OCI-M2 (cell line): ENCODE data around the gene CCDC171.
"Not testable (repeated sequence)": the region's sequence is repeated elsewhere in the genome, so short reads cannot be mapped to it uniquely, and the experiment has no call there.

ENCODE experiments used
- DNase-seq: peaks from one replicate; lab custom pipeline; 2025; ENCODE audit not compliant: unreplicated experiment; lab: John Stamatoyannopoulos, UW

Gene CCDC171

GRCh38 chr9:15553528-15553898 lies 670 bp downstream of the CCDC171 start:
- DNase-seq: no peak

GRCh38 chr9:15570769-15571168 lies 17.9 kb downstream of the CCDC171 start:
- DNase-seq: no peak

- no peak for DNase-seq
These were observed 19.4 kb downstream of the CCDC171 start for GRCh38 chr9:15572200-15572770.

GRCh38 chr9:15576350-15577050 lies 23.7 kb downstream of the CCDC171 start:
- DNase-seq: no peak

- DNase-seq: no peak
These were observed 25.9 kb downstream of the CCDC171 start for GRCh38 chr9:15578714-15579113.

GRCh38 chr9:15584379-15584778 lies 31.5 kb downstream of the CCDC171 start:
- no peak for DNase-seq

- no peak for DNase-seq
These were observed 39.5 kb downstream of the CCDC171 start for GRCh38 chr9:15592317-15592716.

- DNase-seq: not testable (repeated sequence)
These were observed 40.1 kb downstream of the CCDC171 start for GRCh38 chr9:15592940-15593339.

- DNase-seq: not testable (repeated sequence)
These were observed 48.0 kb downstream of the CCDC171 start for GRCh38 chr9:15600666-15601330.

- DNase-seq: no peak
These were observed 54.0 kb downstream of the CCDC171 start for GRCh38 chr9:15606643-15607472.

- no peak for DNase-seq
These were observed 60.1 kb downstream of the CCDC171 start for GRCh38 chr9:15612962-15613361.

- no peak for DNase-seq
These were observed 64.9 kb downstream of the CCDC171 start for GRCh38 chr9:15617782-15618181.

GRCh38 chr9:15618540-15619331 lies 65.9 kb downstream of the CCDC171 start:
- DNase-seq: no peak

GRCh38 chr9:15622318-15622971 lies 69.6 kb downstream of the CCDC171 start:
- DNase-seq: no peak

- no peak for DNase-seq
These were observed 82.9 kb downstream of the CCDC171 start for GRCh38 chr9:15635752-15636151.

GRCh38 chr9:15640121-15640520 lies 87.3 kb downstream of the CCDC171 start:
- no peak for DNase-seq

GRCh38 chr9:15641291-15641690 lies 88.4 kb downstream of the CCDC171 start:
- DNase-seq: no peak

GRCh38 chr9:15642369-15642962 lies 89.6 kb downstream of the CCDC171 start:
- no peak for DNase-seq

GRCh38 chr9:15670246-15670645 lies 117.4 kb downstream of the CCDC171 start:
- DNase-seq: no peak

GRCh38 chr9:15670894-15671293 lies 118.1 kb downstream of the CCDC171 start:
- no peak for DNase-seq
